Lower leg skin (tissue), 3 donors: ENCODE data around the gene AKAP6.

ENCODE experiments used
- CTCF ChIP-seq, 3 donors: fragments of 450-650 bp; IDR thresholded peaks; one replicate each; pipeline ENCODE4 v1.5.1; 2016; ENCODE audit warnings: antibody characterized with exemption in 3 of 3, mild to moderate bottlenecking in 3 of 3, moderate library complexity in 2 of 3
- POLR2A ChIP-seq, 2 donors: fragments of 450-650 bp; IDR thresholded peaks; one replicate each; pipeline ENCODE4 v1.6.1; 2016 to 2017; ENCODE audit warnings: antibody characterized with exemption in 2 of 2, mild to moderate bottlenecking in 1 of 2, moderate library complexity in 1 of 2

GRCh38 chr14:32846821-32847365 is 517.8 kb downstream of the AKAP6 start:
- TF ChIP-seq CTCF (IDR thresholded peaks at IDR 0.05) (no peak), POLR2A (IDR thresholded peaks at IDR 0.05) (no peak)
